HCT116 (cell line): ENCODE data around the gene SOX6. TPM values are rescaled to one million over a fixed set of nuclear protein-coding genes. Genes with fewer than 3 reads are reported as not detected.

Experiments used
- ATAC-seq: fragments of 200-7000 bp; cut with Tn5 transposase; 2 replicates; pipeline ENCODE4 v1.9.1; 2020; ENCODE audit warnings: mild to moderate bottlenecking, moderate library complexity
- BruUV-seq: library from RNA; stranded (reverse); fragments of 400-500 nt; replicated peaks from 2 replicates; lab custom pipeline; 2021; lab: Mats Ljungman, UMichigan
- CTCF ChIA-PET: fragments of 300-600 bp; sonication (Branson Sonifier 250); formaldehyde crosslinking; loops from one replicate; lab custom pipeline; 2021; ENCODE audit warnings: antibody characterized with exemption; lab: Charles Lee
- POLR2A ChIA-PET: fragments of 300-600, 350-600 bp; sonication (Branson Sonifier 250); formaldehyde crosslinking; loops from one replicate; lab custom pipeline; 2021; ENCODE audit warnings: antibody characterized with exemption; lab: Charles Lee
- RAD21 ChIA-PET, 2 experiments: fragments of 300-600 bp; sonication (Branson Sonifier 250); formaldehyde crosslinking; loops; one replicate each; lab custom pipeline; 2023; ENCODE audit warnings: low total read pairs in 2 of 2; ENCODE audit not compliant: uncharacterized antibody in 2 of 2, unreplicated experiment in 2 of 2, low non-redundant PET in 1 of 2; lab: Charles Lee
- DNase-seq: peaks from one replicate; pipeline ENCODE4 v3.0.0-alpha.2; 2010; ENCODE audit warnings: low read depth, low spot score
- H2AFZ ChIP-seq: fragments of 200-600 bp; shearing (Covaris generic), sonication (generic); 2 replicates; pipeline ENCODE4 v1.6.1; 2017; ENCODE audit warnings: low read depth, mixed run types, mixed read lengths, antibody characterized with exemption, low read length; ENCODE audit not compliant: poor library complexity, severe bottlenecking
- H3K27ac ChIP-seq: 2 replicates; pipeline ENCODE4 v1.5.1; 2012; ENCODE audit warnings: low read depth, low read length
- H3K27me3 ChIP-seq: fragments of 200-600 bp; sonication (generic); 2 replicates; pipeline ENCODE4 v1.6.1; 2016; ENCODE audit warnings: mixed run types, low read length, mixed read lengths; ENCODE audit not compliant: insufficient read depth
- H3K36me3 ChIP-seq, 2 experiments: fragments of 200-500 bp in 1 of 2; fragments of 200-600 bp in 1 of 2; sonication (Bioruptor generic) in 1 of 2; sonication (generic) in 1 of 2; 2 replicates each; pipeline versions ENCODE4 v1.5.1 to v1.6.1; 2014 to 2016; ENCODE audit warnings: low read length in 2 of 2, inconsistent platforms in 1 of 2, mixed read lengths in 1 of 2, mixed run types in 1 of 2; ENCODE audit not compliant: insufficient read depth in 2 of 2, control insufficient read depth in 1 of 2
- H3K4me1 ChIP-seq, 2 experiments: fragments of 200-600 bp in 1 of 2; sonication (generic) in 1 of 2; 2 replicates each; pipeline versions ENCODE4 v1.5.1 to v1.6.1; 2012 to 2017; ENCODE audit warnings: low read length in 2 of 2, inconsistent platforms in 1 of 2, mild to moderate bottlenecking in 1 of 2, mixed read lengths in 1 of 2, mixed run types in 1 of 2, moderate library complexity in 1 of 2; ENCODE audit not compliant: insufficient read depth in 2 of 2, control insufficient read depth in 1 of 2
- H3K4me2 ChIP-seq: fragments of 200-600 bp; sonication (generic); 2 replicates; pipeline ENCODE4 v1.6.1; 2017; ENCODE audit warnings: mixed run types, low read length, mixed read lengths
- H3K4me3 ChIP-seq, 2 experiments: fragments of 200-600 bp in 1 of 2; sonication (generic) in 1 of 2; replicated peaks in 1 of 2; 2 replicates each; pipeline ENCODE4 v1.5.1; 2011 to 2016; ENCODE audit warnings: low read length in 2 of 2, control low read depth in 1 of 2, low read depth in 1 of 2, mild to moderate bottlenecking in 1 of 2, mixed read lengths in 1 of 2, mixed run types in 1 of 2
- H3K79me2 ChIP-seq: fragments of 200-600 bp; sonication (generic); 2 replicates; pipeline ENCODE4 v1.6.1; 2017; ENCODE audit warnings: mild to moderate bottlenecking, mixed run types, low read length, moderate library complexity, mixed read lengths; ENCODE audit not compliant: insufficient read depth
- H3K9ac ChIP-seq: fragments of 200-600 bp; sonication (generic); 2 replicates; pipeline ENCODE4 v1.6.1; 2016; ENCODE audit warnings: low read length, mixed read lengths
- H3K9me2 ChIP-seq: fragments of 200-600 bp; sonication (generic), shearing (Covaris generic); 2 replicates; pipeline ENCODE4 v1.6.1; 2017; ENCODE audit warnings: mixed run types, mild to moderate bottlenecking, moderate library complexity; ENCODE audit not compliant: insufficient read depth
- H3K9me3 ChIP-seq, 2 experiments: fragments of 200-500 bp in 1 of 2; fragments of 200-600 bp in 1 of 2; sonication (Bioruptor generic) in 1 of 2; sonication (generic) in 1 of 2; 2 replicates each; pipeline ENCODE4 v1.6.1; 2014 to 2017; ENCODE audit warnings: low read length in 2 of 2, mixed read lengths in 2 of 2, inconsistent platforms in 1 of 2, low read depth in 1 of 2, mild to moderate bottlenecking in 1 of 2, mixed run types in 1 of 2, moderate library complexity in 1 of 2; ENCODE audit not compliant: control insufficient read depth in 1 of 2, insufficient read depth in 1 of 2
- H4K20me1 ChIP-seq: fragments of 200-600 bp; sonication (generic), shearing (Covaris generic); 2 replicates; pipeline ENCODE4 v1.6.1; 2017; ENCODE audit warnings: mixed run types, mild to moderate bottlenecking, moderate library complexity; ENCODE audit not compliant: insufficient read depth
- ATF3 ChIP-seq: IDR thresholded peaks from 2 replicates; pipeline ENCODE4 v1.6.1; 2012
- CEBPB ChIP-seq: IDR thresholded peaks from 2 replicates; pipeline ENCODE4 v1.6.1; 2012; ENCODE audit warnings: low read depth
- CTCF ChIP-seq, 3 experiments: fragments of 200-600 bp in 1 of 3; sonication (generic) in 1 of 3; IDR thresholded peaks in 2 of 3; conservative IDR thresholded peaks in 1 of 3; 2 replicates each; pipeline ENCODE4 v1.5.1; 2012 to 2017; ENCODE audit warnings: low read depth in 2 of 3, low read length in 2 of 3, antibody characterized with exemption in 1 of 3, borderline replicate concordance in 1 of 3, control low read depth in 1 of 3, mild to moderate bottlenecking in 1 of 3, mixed read lengths in 1 of 3, mixed run types in 1 of 3, moderate library complexity in 1 of 3; ENCODE audit not compliant: insufficient read depth in 1 of 3
- EGR1 ChIP-seq: IDR thresholded peaks from 2 replicates; pipeline ENCODE4 v1.6.1; 2012; ENCODE audit warnings: low read depth
- ELF1 ChIP-seq: IDR thresholded peaks from 2 replicates; pipeline ENCODE4 v1.6.1; 2012; ENCODE audit warnings: low read depth, borderline replicate concordance
- EZH2 ChIP-seq: fragments of 200-600 bp; sonication (generic); IDR thresholded peaks from 2 replicates; pipeline ENCODE4 v1.6.1; 2017; ENCODE audit warnings: antibody characterized with exemption, mixed run types
- EZH2phosphoT487 ChIP-seq: fragments of 200-600 bp; IDR thresholded peaks from 2 replicates; pipeline ENCODE4 v1.6.1; 2018; ENCODE audit warnings: antibody characterized with exemption, borderline replicate concordance
- FOSL1 ChIP-seq: IDR thresholded peaks from 2 replicates; pipeline ENCODE4 v1.6.1; 2012; ENCODE audit warnings: low read depth
- JUND ChIP-seq: IDR thresholded peaks from 2 replicates; pipeline ENCODE4 v1.6.1; 2012
- MAX ChIP-seq: IDR thresholded peaks from 2 replicates; pipeline ENCODE4 v1.6.1; 2012
- POLR2A ChIP-seq: IDR thresholded peaks from 2 replicates; pipeline ENCODE4 v1.7.0; 2011; ENCODE audit warnings: borderline replicate concordance; ENCODE audit not compliant: insufficient read depth, insufficient read length; ENCODE audit errors: extremely low read depth
- POLR2AphosphoS5 ChIP-seq: IDR thresholded peaks from 2 replicates; pipeline ENCODE4 v1.6.1; 2011; ENCODE audit warnings: mild to moderate bottlenecking, low read depth, low read length, moderate library complexity
- RAD21 ChIP-seq: IDR thresholded peaks from 2 replicates; pipeline ENCODE4 v1.6.1; 2012; ENCODE audit warnings: low read depth, mild to moderate bottlenecking
- REST ChIP-seq: IDR thresholded peaks from 2 replicates; pipeline ENCODE4 v1.6.1; 2012; ENCODE audit warnings: low read depth
- SIN3A ChIP-seq: IDR thresholded peaks from 2 replicates; pipeline ENCODE4 v1.6.1; 2012; ENCODE audit warnings: low read depth
- SRF ChIP-seq: IDR thresholded peaks from 2 replicates; pipeline ENCODE4 v1.6.1; 2012; ENCODE audit warnings: low read depth
- TCF7L2 ChIP-seq: IDR thresholded peaks from 2 replicates; pipeline ENCODE4 v1.7.0; 2011; ENCODE audit warnings: borderline replicate concordance, inconsistent platforms; ENCODE audit not compliant: insufficient read depth, insufficient read length; ENCODE audit errors: extremely low read depth
- intact Hi-C: fragments of 100-400 bp; cut with micrococcal nuclease; formaldehyde crosslinking; loops from 2 replicates; pipeline ENCODE4 v1.10.0; 2022
- total RNA-seq: library from RNA; stranded (reverse); gene quantifications from one replicate; pipeline ENCODE4 v1.2.1, GENCODE V29; 2021; ENCODE audit not compliant: unreplicated experiment

Gene SOX6
- total RNA-seq, 1 experiment from 2014 or later, result 0.81 TPM

GRCh38 chr11:16052750-16053149 is 303.6 kb downstream of the SOX6 start:
- H3K4me2 ChIP-seq, result no peak overlapping the region
- no peaks in the 10 kb centered on the region for H3K9me2 ChIP-seq
- ChIA-PET RAD21 (no interaction called here), CTCF (no interaction called here), POLR2A (no interaction called here)
- H3K27ac ChIP-seq, result no peak overlapping the region
- H3K9me3 ChIP-seq, result no peaks in the 10 kb centered on the region
- TF ChIP-seq JUND (no peak), EGR1 (no peak), RAD21 (no peak), REST (no peak), ATF3 (no peak), CEBPB (no peak), CTCF (IDR thresholded peaks at IDR 0.05 in 2 of 3, conservative IDR thresholded peaks at IDR 0.05 in 1 of 3; ENCODE audit: borderline replicate concordance in 1 of 3, insufficient read depth in 1 of 3, low read depth in 2 of 3, low read length in 2 of 3) (no peak), TCF7L2 (no peak), EZH2 (no peak), POLR2AphosphoS5 (no peak), SRF (no peak), ELF1 (no peak), EZH2phosphoT487 (no peak), SIN3A (no peak), POLR2A (no peak), MAX (no peak), FOSL1 (no peak)
- no peaks in the 10 kb centered on the region for H3K79me2 ChIP-seq
- H3K9ac ChIP-seq, result no peak overlapping the region
- no peaks in the 10 kb centered on the region for H3K36me3 ChIP-seq
- intact Hi-C loops, result no loop called here
- no peak for ATAC-seq
- H3K4me3 ChIP-seq, result no peak overlapping the region
- peaks cover 6% of the 10 kb centered on the region; the same call in 1 of the 2 replicates for H3K27me3 ChIP-seq
- H2AFZ ChIP-seq, result no peak overlapping the region
- H4K20me1 ChIP-seq, result no peaks in the 10 kb centered on the region
- no TSS peak for BruUV-seq
- DNase-seq, result no peak
- no peaks in the 10 kb centered on the region for H3K4me1 ChIP-seq
